Aorta (tissue), 5 donors: ENCODE data around the gene RIN3. TPM values are rescaled to one million over a fixed set of nuclear protein-coding genes. Genes with fewer than 3 reads are reported as not detected.

ENCODE experiments used
- ATAC-seq: fragments of 200-7000 bp; cut with Tn5 transposase; one replicate; pipeline ENCODE4 v1.9.1; 2022; ENCODE audit warnings: moderate library complexity; ENCODE audit not compliant: low FRiP score
- DNase-seq, 2 donors: peaks; one replicate each; pipeline ENCODE4 v3.0.0-alpha.2; 2020
- H3K27ac ChIP-seq, 2 donors: one replicate each; pipeline ENCODE4 v1.5.1; 2013; ENCODE audit warnings: low read length in 2 of 2, mild to moderate bottlenecking in 2 of 2, moderate library complexity in 2 of 2, control low read depth in 1 of 2, inconsistent platforms in 1 of 2, low read depth in 1 of 2
- H3K27me3 ChIP-seq, 2 donors: one replicate each; pipeline ENCODE4 v1.6.1; 2013; ENCODE audit warnings: control low read depth in 1 of 2, low read length in 1 of 2, mild to moderate bottlenecking in 1 of 2, moderate library complexity in 1 of 2; ENCODE audit not compliant: insufficient read depth in 2 of 2, control insufficient read depth in 1 of 2
- H3K36me3 ChIP-seq, 2 donors: one replicate each; pipeline ENCODE4 v1.6.1; 2013; ENCODE audit warnings: control low read depth in 1 of 2, low read length in 1 of 2, mild to moderate bottlenecking in 1 of 2; ENCODE audit not compliant: insufficient read depth in 2 of 2, control insufficient read depth in 1 of 2
- H3K4me1 ChIP-seq, 2 donors: one replicate each; pipeline ENCODE4 v1.6.1; 2013; ENCODE audit warnings: low read length in 2 of 2, control low read depth in 1 of 2, mild to moderate bottlenecking in 1 of 2, moderate library complexity in 1 of 2; ENCODE audit not compliant: insufficient read depth in 2 of 2, control insufficient read depth in 1 of 2
- H3K4me3 ChIP-seq, 2 donors: one replicate each; pipeline ENCODE4 v1.5.1; 2013; ENCODE audit warnings: low read length in 2 of 2, control low read depth in 1 of 2, mild to moderate bottlenecking in 1 of 2
- H3K9me3 ChIP-seq: one replicate; pipeline ENCODE4 v1.6.1; 2013; ENCODE audit warnings: mild to moderate bottlenecking, low read length; ENCODE audit not compliant: control insufficient read depth
- whole genome bisulfite sequencing, 2 donors: extraction: QIAGEN DNeasy Blood & Tissue Kit; methylation state at CpG; one replicate each; pipeline ENCODE4 v1.1.7; 2013; 5-methylcytosine and 5-hydroxymethylcytosine counted together
- intact Hi-C, 2 donors: fragments of 100-400 bp; cut with DNase I; formaldehyde crosslinking; loops; one replicate each; pipeline versions ENCODE4 v1.14.2 to v1.15.0; 2022
- polyA plus RNA-seq, 2 donors: library from polyadenylated mRNA; stranded (reverse); fragments of 200-250 nt; gene quantifications; one replicate each; pipeline ENCODE4 v1.2.3, GENCODE V29; 2013
- total RNA-seq, 2 donors: library from RNA; stranded (reverse); fragmentation: NEBNext Ultra II Directional; extraction: Animal tissue kit (Norgen Biotek cat#: 25700); gene quantifications; one replicate each; pipeline ENCODE4 v1.2.1, GENCODE V29; 2021
- donor health status: healthy with polysubstance abuse.
- donor health status: Bipolar disorder and iron deficiency.
- donor health status: DM: no; HTN: no; CAD: no.
- donor health status: DM: no; HTN: no; CAD: no.
- donor health status: DM: yes; HTN: yes; CAD: no.

The RIN3 gene
- total and polyA plus RNA-seq, 4 donors = 10.5 to 53.8 (median 30.1) TPM

DNA sequence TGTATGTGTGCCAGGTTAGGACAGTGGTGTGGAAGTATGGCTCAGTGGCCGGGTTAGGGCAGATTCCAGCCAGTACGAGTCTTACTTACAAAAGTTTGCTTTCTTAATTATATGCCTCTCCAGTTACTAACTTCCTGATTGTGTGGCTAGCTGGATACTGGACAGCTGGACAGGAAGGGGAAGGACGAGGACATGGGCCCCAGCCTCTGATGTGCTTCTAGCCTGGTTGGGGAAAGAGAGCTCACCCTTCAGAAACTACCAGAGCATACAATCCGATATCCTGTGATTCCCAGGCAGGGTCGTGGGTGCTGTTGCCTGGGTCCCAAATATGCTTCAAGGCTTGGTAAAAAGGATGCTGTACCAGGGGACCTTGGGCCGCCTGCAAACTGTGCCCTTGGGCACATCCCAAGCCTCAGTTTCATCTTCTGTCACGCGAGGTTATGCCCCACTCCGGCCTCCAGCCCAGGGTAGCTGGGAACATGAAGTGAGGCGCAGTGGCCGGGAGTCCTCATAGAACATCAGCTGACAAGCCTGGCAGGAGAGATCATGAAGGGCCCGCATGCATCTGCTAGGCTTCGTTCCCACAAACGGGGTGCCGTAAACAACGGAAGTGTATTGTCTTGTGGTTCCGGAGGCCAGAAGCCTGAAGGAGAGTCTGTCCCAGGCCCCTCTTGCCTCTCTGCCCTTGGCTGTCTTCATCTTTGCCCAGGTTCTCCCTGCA lies 23.2 kb upstream of the RIN3 start:
- H3K9me3 ChIP-seq = no peaks in the 10 kb centered on the region
- no peaks in the 10 kb centered on the region for H3K27me3 ChIP-seq
- ATAC-seq (no peak), DNase-seq (peak in 1 of 2 donors; percentile 53)
- H3K4me3 ChIP-seq = no peak overlapping the region
- 85 to 87% methylated on average over 17 of the region's 17 CpGs for WGBS, 2 donors
- H3K4me1 ChIP-seq = no peaks in the 10 kb centered on the region
- H3K27ac ChIP-seq = no peak overlapping the region
- intact Hi-C loops = no loop called here
- no peaks in the 10 kb centered on the region for H3K36me3 ChIP-seq

GRCh38 chr14:92491782-92492181 lies 21.8 kb upstream of the RIN3 start:
- no peak for ATAC-seq
- intact Hi-C loops = no loop called here
- Histone ChIP-seq H3K36me3 (no peaks in the 10 kb centered on the region), H3K27ac (no peak overlapping the region), H3K4me1 (no peaks in the 10 kb centered on the region), H3K27me3 (no peaks in the 10 kb centered on the region), H3K4me3 (no peak overlapping the region), H3K9me3 (no peaks in the 10 kb centered on the region)
- no peak for DNase-seq
- 85 to 88% methylated on average over 8 of the region's 8 CpGs for WGBS, 2 donors

DNA sequence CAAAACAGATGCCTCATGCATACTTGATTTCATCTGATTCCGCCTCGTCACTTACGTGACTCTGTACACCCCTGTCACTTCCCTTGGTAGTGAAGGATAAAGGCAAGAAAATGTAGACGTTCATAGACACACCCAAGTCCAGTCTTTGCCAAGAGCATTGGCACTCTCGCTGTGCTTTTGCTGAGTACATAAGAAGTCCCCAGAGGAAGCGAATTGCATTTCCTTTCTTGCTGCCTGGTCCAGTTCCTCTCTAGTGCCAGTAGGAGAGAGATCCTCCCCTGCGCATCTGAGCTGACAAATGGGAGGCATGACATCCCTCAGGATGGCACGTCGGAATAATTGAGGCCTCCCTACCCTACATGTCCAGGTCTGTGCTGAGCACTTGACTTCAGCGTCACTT lies 21.3 kb upstream of the RIN3 start:
- H3K4me1 ChIP-seq = no peaks in the 10 kb centered on the region
- H3K27ac ChIP-seq = no peak overlapping the region
- H3K27me3 ChIP-seq = no peaks in the 10 kb centered on the region
- no peaks in the 10 kb centered on the region for H3K9me3 ChIP-seq
- no peak overlapping the region for H3K4me3 ChIP-seq
- 71 to 73% methylated on average over 10 of the region's 10 CpGs for WGBS, 2 donors
- intact Hi-C loops = no loop called here
- DNase-seq = no peak
- no peak for ATAC-seq
- H3K36me3 ChIP-seq = no peaks in the 10 kb centered on the region

DNA sequence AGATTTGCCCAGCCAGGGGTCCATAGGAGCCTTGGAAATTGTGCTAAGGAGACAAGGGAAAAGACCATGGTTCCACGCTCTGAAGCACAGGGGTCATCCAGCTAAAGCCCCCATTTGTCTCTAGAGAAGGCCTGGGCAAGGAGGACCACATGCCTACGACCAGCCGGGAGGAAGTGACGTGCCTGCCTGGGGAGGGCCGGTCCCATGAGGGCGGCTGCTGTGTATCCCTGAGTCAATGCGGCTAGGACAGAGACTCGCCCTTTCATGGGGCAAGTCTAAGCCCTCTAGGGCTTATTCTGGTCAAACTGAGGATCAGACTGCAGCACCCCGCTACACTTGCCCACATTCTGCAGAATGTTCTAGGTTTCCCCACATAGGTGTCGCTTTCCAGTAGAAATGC lies 20.6 kb upstream of the RIN3 start:
- Histone ChIP-seq H3K4me3 (no peak overlapping the region), H3K27ac (no peak overlapping the region), H3K36me3 (no peaks in the 10 kb centered on the region), H3K9me3 (no peaks in the 10 kb centered on the region), H3K4me1 (no peaks in the 10 kb centered on the region), H3K27me3 (no peaks in the 10 kb centered on the region)
- ATAC-seq (no peak), DNase-seq (peak in 1 of 2 donors; percentile 47)
- intact Hi-C loops = no loop called here
- 94 to 96% methylated on average over 10 of the region's 10 CpGs for WGBS, 2 donors

DNA sequence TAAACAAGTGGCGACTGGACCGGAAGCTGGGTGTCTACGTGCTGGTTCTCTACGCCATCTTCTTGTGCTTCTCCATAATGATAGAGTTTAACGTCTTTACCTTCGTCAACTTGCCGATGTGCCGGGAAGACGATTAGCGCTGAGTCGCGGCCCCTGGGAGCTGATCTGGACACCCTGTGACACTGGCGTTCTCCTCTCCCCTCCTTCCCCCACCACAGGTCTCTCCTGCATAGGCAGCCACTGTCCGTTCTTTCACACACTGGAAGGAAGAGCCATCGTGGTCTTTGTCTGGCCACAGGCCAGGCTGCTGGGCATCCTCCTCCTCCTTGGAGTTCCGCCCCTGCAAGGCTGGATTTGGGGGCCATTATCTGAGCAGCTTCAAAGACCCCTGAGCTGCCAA lies 20.1 kb upstream of the RIN3 start:
- WGBS, 2 donors = 90 to 91% methylated on average over 16 of the region's 16 CpGs
- DNase-seq = no peak
- Histone ChIP-seq H3K9me3 (no peaks in the 10 kb centered on the region), H3K4me1 (no peaks in the 10 kb centered on the region), H3K36me3 (no peaks in the 10 kb centered on the region), H3K27me3 (no peaks in the 10 kb centered on the region), H3K4me3 (no peak overlapping the region), H3K27ac (no peak overlapping the region)
- no peak for ATAC-seq
- intact Hi-C loops = no loop called here

DNA sequence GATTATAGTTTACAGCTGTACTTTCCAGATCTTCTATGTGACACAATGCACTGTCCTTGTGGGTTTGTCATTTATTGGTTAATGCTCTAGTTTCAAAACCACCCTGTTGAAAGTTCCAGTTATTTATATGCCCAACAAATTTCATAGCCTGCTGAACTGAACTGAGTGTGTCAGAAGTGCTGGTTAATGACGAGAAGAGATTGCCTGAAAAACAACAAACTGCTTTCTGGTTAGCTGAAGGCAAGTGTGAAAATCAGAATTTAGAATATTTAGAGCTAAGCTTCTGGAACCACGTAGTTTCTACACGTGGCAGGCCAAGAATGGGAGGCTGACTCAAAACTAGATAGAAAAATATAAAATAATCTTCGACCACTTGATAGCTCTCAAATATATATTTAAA lies 19.1 kb upstream of the RIN3 start:
- H3K36me3 ChIP-seq = no peaks in the 10 kb centered on the region
- no peak overlapping the region for H3K27ac ChIP-seq

GRCh38 chr14:92495027-92495426 lies 18.6 kb upstream of the RIN3 start:
- intact Hi-C loops = no loop called here
- ATAC-seq (no peak), DNase-seq (no peak)
- Histone ChIP-seq H3K27ac (no peak overlapping the region), H3K4me1 (no peaks in the 10 kb centered on the region), H3K27me3 (no peaks in the 10 kb centered on the region), H3K4me3 (no peak overlapping the region), H3K9me3 (no peaks in the 10 kb centered on the region), H3K36me3 (no peaks in the 10 kb centered on the region)
- 91 to 93% methylated on average over 6 of the region's 6 CpGs for WGBS, 2 donors

More for the DNA sequence above, 19.1 kb upstream of the RIN3 start:
- Histone ChIP-seq H3K4me3 (no peak overlapping the region), H3K9me3 (no peaks in the 10 kb centered on the region), H3K4me1 (no peaks in the 10 kb centered on the region), H3K27me3 (no peaks in the 10 kb centered on the region)
- 84 to 85% methylated on average over 4 of the region's 4 CpGs for WGBS, 2 donors
- DNase-seq = no peak
- no peak for ATAC-seq
- intact Hi-C loops = no loop called here

- Histone ChIP-seq H3K9me3 (no peaks in the 10 kb centered on the region), H3K36me3 (no peaks in the 10 kb centered on the region), H3K27ac (no peak overlapping the region), H3K4me3 (no peak overlapping the region), H3K27me3 (no peaks in the 10 kb centered on the region), H3K4me1 (no peaks in the 10 kb centered on the region)
- 93 to 95% methylated on average over 6 of the region's 6 CpGs for WGBS, 2 donors
- DNase-seq (no peak), ATAC-seq (no peak)
- intact Hi-C loops = no loop called here
Measured at GRCh38 chr14:92496191-92496857, 17.3 kb upstream of the RIN3 start.

DNA sequence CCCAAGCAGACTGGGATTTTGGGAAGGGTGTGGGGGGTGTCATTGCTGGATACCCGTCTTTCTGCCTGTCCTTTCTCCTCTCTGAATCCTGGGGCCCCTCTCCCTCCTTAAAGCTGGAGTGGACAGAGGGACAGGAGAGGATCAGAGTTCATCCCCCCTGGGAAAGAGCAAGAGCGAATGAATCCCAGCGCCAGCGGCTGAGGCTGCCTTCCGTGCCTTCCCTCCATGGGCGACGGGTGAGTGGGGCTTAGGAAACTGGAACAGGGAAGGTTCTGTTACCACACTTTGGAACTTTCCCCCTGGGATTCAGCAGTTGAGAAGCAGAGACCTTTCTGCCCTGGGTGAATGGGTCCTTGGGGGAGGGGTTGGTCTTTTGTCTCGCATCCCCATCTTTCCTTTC lies 16.2 kb upstream of the RIN3 start:
- Histone ChIP-seq H3K27me3 (no peaks in the 10 kb centered on the region), H3K27ac (no peak overlapping the region), H3K36me3 (no peaks in the 10 kb centered on the region), H3K4me1 (no peaks in the 10 kb centered on the region), H3K9me3 (no peaks in the 10 kb centered on the region), H3K4me3 (no peak overlapping the region)
- 96 to 97% methylated on average over 8 of the region's 8 CpGs for WGBS, 2 donors
- no peak for DNase-seq
- no peak for ATAC-seq
- intact Hi-C loops = no loop called here
